Gastroesophageal sphincter (tissue), 3 donors: Measurements from ENCODE around the gene RETREG1.

Experiments used
- CTCF ChIP-seq, 4 experiments: fragments of 200-600 bp in 2 of 4; fragments of 450-650 bp in 2 of 4; sonication (generic) in 1 of 4; IDR thresholded peaks; one replicate each; pipeline ENCODE4 v1.5.1; 2017 to 2019; ENCODE audit warnings: antibody characterized with exemption in 4 of 4, mild to moderate bottlenecking in 2 of 4, moderate library complexity in 2 of 4
- POLR2A ChIP-seq, 2 donors: fragments of 450-650 bp; IDR thresholded peaks; one replicate each; pipeline ENCODE4 v1.6.1; 2017; ENCODE audit warnings: antibody characterized with exemption in 2 of 2, mild to moderate bottlenecking in 2 of 2, moderate library complexity in 1 of 2

GRCh38 chr5:16557477-16557876 lies 59.3 kb downstream of the RETREG1 start:
- TF ChIP-seq CTCF (IDR thresholded peaks at IDR 0.05) (no peak), POLR2A (IDR thresholded peaks at IDR 0.05) (no peak)
